Chondrocyte (in vitro differentiated cells): ENCODE results near the gene LSM14A. TPM values are rescaled to one million over a fixed set of nuclear protein-coding genes. Genes with fewer than 3 reads are reported as not detected.

Experiments
- DNase-seq: peaks from one replicate; pipeline ENCODE4 v3.0.0; 2021; ENCODE audit warnings: mixed read lengths, low spot score
- H3K27ac Mint-ChIP-seq: one replicate; pipeline ENCODE4 v1.8.0; 2021; ENCODE audit warnings: mild to moderate bottlenecking, moderate library complexity, mixed read lengths; ENCODE audit not compliant: unreplicated experiment
- H3K27me3 Mint-ChIP-seq: 2 replicates; pipeline ENCODE4 v1.8.0; 2021; ENCODE audit warnings: low read depth, mixed read lengths
- H3K36me3 Mint-ChIP-seq: 2 replicates; pipeline ENCODE4 v1.8.0; 2021; ENCODE audit warnings: low read depth, mixed read lengths
- H3K4me1 Mint-ChIP-seq: 2 replicates; pipeline ENCODE4 v1.8.0; 2021; ENCODE audit warnings: low read depth, mild to moderate bottlenecking, mixed read lengths
- H3K4me3 Mint-ChIP-seq: one replicate; pipeline ENCODE4 v1.8.0; 2021; ENCODE audit warnings: mild to moderate bottlenecking, moderate library complexity, mixed read lengths; ENCODE audit not compliant: unreplicated experiment
- H3K9me3 Mint-ChIP-seq: 2 replicates; pipeline ENCODE4 v1.8.0; 2021; ENCODE audit warnings: low read depth, mixed read lengths
- CTCF ChIP-seq: fragments of 200-600 bp; sonication (generic); IDR thresholded peaks from 2 replicates; pipeline ENCODE4 v1.5.0; 2021; ENCODE audit warnings: antibody characterized with exemption, mild to moderate bottlenecking, moderate library complexity
- total RNA-seq: library from RNA; stranded (reverse); gene quantifications from 3 replicates; pipeline ENCODE4 v1.2.1, GENCODE V29; 2021

LSM14A gene
- total RNA-seq, 1 donor from 2014 or later: 89.4 TPM

GRCh38 chr19:34225659-34226015 is 53.3 kb downstream of the LSM14A start:
- no peaks in the 10 kb centered on the region for H3K9me3 Mint-ChIP-seq
- peak overlapping the region; percentile 14 for H3K27ac Mint-ChIP-seq
- no peak for DNase-seq
- TF ChIP-seq CTCF: no peak
- H3K4me1 Mint-ChIP-seq: peaks cover 18% of the 10 kb centered on the region
- no peak overlapping the region for H3K4me3 Mint-ChIP-seq
- H3K27me3 Mint-ChIP-seq: no peaks in the 10 kb centered on the region
- H3K36me3 Mint-ChIP-seq: peaks cover 47% of the 10 kb centered on the region

- no peak for TF ChIP-seq CTCF
- no peaks in the 10 kb centered on the region for H3K27me3 Mint-ChIP-seq
- no peak overlapping the region for H3K4me3 Mint-ChIP-seq
- DNase-seq: no peak
- H3K9me3 Mint-ChIP-seq: no peaks in the 10 kb centered on the region
- peaks cover 20% of the 10 kb centered on the region for H3K4me1 Mint-ChIP-seq
- peaks cover 47% of the 10 kb centered on the region for H3K36me3 Mint-ChIP-seq
- no peak overlapping the region for H3K27ac Mint-ChIP-seq
Measured at GRCh38 chr19:34226036-34226435, 53.7 kb downstream of the LSM14A start.

GRCh38 chr19:34228347-34228746 is 56.0 kb downstream of the LSM14A start:
- Mint-ChIP-seq H3K27me3 (no peaks in the 10 kb centered on the region), H3K27ac (peak overlapping the region; percentile 22), H3K4me3 (no peak overlapping the region), H3K9me3 (no peaks in the 10 kb centered on the region), H3K36me3 (peaks cover 32% of the 10 kb centered on the region), H3K4me1 (peaks cover 39% of the 10 kb centered on the region)
- no peak for TF ChIP-seq CTCF
- no peak for DNase-seq

GRCh38 chr19:34228762-34229161 is 56.5 kb downstream of the LSM14A start:
- H3K9me3 Mint-ChIP-seq: no peaks in the 10 kb centered on the region
- H3K4me3 Mint-ChIP-seq: no peak overlapping the region
- peaks cover 43% of the 10 kb centered on the region for H3K4me1 Mint-ChIP-seq
- TF ChIP-seq CTCF: no peak
- H3K36me3 Mint-ChIP-seq: peaks cover 30% of the 10 kb centered on the region
- no peaks in the 10 kb centered on the region for H3K27me3 Mint-ChIP-seq
- no peak overlapping the region for H3K27ac Mint-ChIP-seq
- DNase-seq: no peak

GRCh38 chr19:34229721-34230120 is 57.4 kb downstream of the LSM14A start:
- H3K4me3 Mint-ChIP-seq: no peak overlapping the region
- no peak for TF ChIP-seq CTCF
- H3K36me3 Mint-ChIP-seq: peaks cover 25% of the 10 kb centered on the region
- H3K27me3 Mint-ChIP-seq: no peaks in the 10 kb centered on the region
- H3K27ac Mint-ChIP-seq: no peak overlapping the region
- H3K9me3 Mint-ChIP-seq: no peaks in the 10 kb centered on the region
- peaks cover 43% of the 10 kb centered on the region for H3K4me1 Mint-ChIP-seq
- no peak for DNase-seq
